Mesothelial cell of epicardium (in vitro differentiated cells): ENCODE measurements around the gene ATP5PF. TPM values are rescaled to one million over a fixed set of nuclear protein-coding genes. Genes with fewer than 3 reads are reported as not detected.

Experiments used
- DNase-seq, 2 experiments: peaks; one replicate each; pipeline ENCODE4 v3.0.0; 2021; ENCODE audit warnings: low spot score in 2 of 2; ENCODE audit not compliant: unreplicated experiment in 2 of 2
- H3K27ac Mint-ChIP-seq: 2 replicates; pipeline ENCODE4 v1.8.0; 2021; ENCODE audit warnings: mixed read lengths
- H3K27me3 Mint-ChIP-seq: 2 replicates; pipeline ENCODE4 v1.8.0; 2021; ENCODE audit warnings: low read depth, mixed read lengths
- H3K36me3 Mint-ChIP-seq: 2 replicates; pipeline ENCODE4 v1.8.0; 2021; ENCODE audit warnings: mixed read lengths
- H3K4me1 Mint-ChIP-seq: 2 replicates; pipeline ENCODE4 v1.8.0; 2021; ENCODE audit warnings: mixed read lengths
- H3K4me3 Mint-ChIP-seq: 2 replicates; pipeline ENCODE4 v1.8.0; 2021; ENCODE audit warnings: mild to moderate bottlenecking, moderate library complexity, mixed read lengths
- H3K9me3 Mint-ChIP-seq: 2 replicates; pipeline ENCODE4 v1.8.0; 2021; ENCODE audit warnings: mixed read lengths
- CTCF ChIP-seq: fragments of 200-600 bp; sonication (generic); IDR thresholded peaks from one replicate; pipeline ENCODE4 v1.5.0; 2021; ENCODE audit warnings: antibody characterized with exemption; ENCODE audit not compliant: unreplicated experiment
- total RNA-seq: library from RNA; stranded (reverse); gene quantifications from 3 replicates; pipeline ENCODE4 v1.2.1, GENCODE V29; 2021

Gene ATP5PF
- total RNA-seq, 1 donor from 2014 or later: 105 TPM

- no peak for TF ChIP-seq CTCF
- Mint-ChIP-seq H3K9me3 (no peaks in the 10 kb centered on the region), H3K27ac (peak overlapping the region; percentile 51), H3K4me3 (no peak overlapping the region), H3K36me3 (peaks cover 37% of the 10 kb centered on the region), H3K4me1 (peaks cover 10% of the 10 kb centered on the region), H3K27me3 (no peaks in the 10 kb centered on the region)
- DNase-seq: no peak
Observed at GRCh38 chr21:25752416-25752815, 17.7 kb upstream of the ATP5PF start.

- TF ChIP-seq CTCF: no peak
- Mint-ChIP-seq H3K4me3 (no peak overlapping the region), H3K27ac (peak overlapping the region; percentile 89), H3K36me3 (peaks cover 38% of the 10 kb centered on the region), H3K9me3 (no peaks in the 10 kb centered on the region), H3K4me1 (peaks cover 10% of the 10 kb centered on the region), H3K27me3 (no peaks in the 10 kb centered on the region)
- no peak for DNase-seq
Observed at GRCh38 chr21:25750085-25750484, 15.4 kb upstream of the ATP5PF start.

- H3K36me3 Mint-ChIP-seq: peaks cover 28% of the 10 kb centered on the region
- H3K27ac Mint-ChIP-seq: no peak overlapping the region
- no peak for DNase-seq
- no peak overlapping the region for H3K4me3 Mint-ChIP-seq
- no peak for TF ChIP-seq CTCF
- H3K9me3 Mint-ChIP-seq: no peaks in the 10 kb centered on the region
- no peaks in the 10 kb centered on the region for H3K27me3 Mint-ChIP-seq
- H3K4me1 Mint-ChIP-seq: peaks cover 2% of the 10 kb centered on the region
Observed at GRCh38 chr21:25744854-25745253, 10.2 kb upstream of the ATP5PF start.

GRCh38 chr21:25742900-25743299 is 8.2 kb upstream of the ATP5PF start:
- no peaks in the 10 kb centered on the region for H3K27me3 Mint-ChIP-seq
- peaks cover 19% of the 10 kb centered on the region for H3K36me3 Mint-ChIP-seq
- peaks cover 8% of the 10 kb centered on the region for H3K4me1 Mint-ChIP-seq
- no peak overlapping the region for H3K27ac Mint-ChIP-seq
- no peak overlapping the region for H3K4me3 Mint-ChIP-seq
- TF ChIP-seq CTCF: no peak
- no peaks in the 10 kb centered on the region for H3K9me3 Mint-ChIP-seq
- no peak for DNase-seq

- Mint-ChIP-seq H3K4me1 (peaks cover 33% of the 10 kb centered on the region), H3K36me3 (peaks cover 6% of the 10 kb centered on the region), H3K27me3 (no peaks in the 10 kb centered on the region), H3K4me3 (peak overlapping the region; percentile 89), H3K9me3 (no peaks in the 10 kb centered on the region), H3K27ac (peak overlapping the region; percentile 98)
- no peak for DNase-seq
- no peak for TF ChIP-seq CTCF
Observed at GRCh38 chr21:25737421-25737820, 2.7 kb upstream of the ATP5PF start.
